Mesothelial cell of epicardium (in vitro differentiated cells): Measurements from ENCODE around the gene CYP2A7. TPM values are rescaled to one million over a fixed set of nuclear protein-coding genes. Genes with fewer than 3 reads are reported as not detected.
"Not testable (repeated sequence)": the region's sequence is repeated elsewhere in the genome, so short reads cannot be mapped to it uniquely, and the experiment has no call there.

Source experiments
- DNase-seq, 2 experiments: peaks; one replicate each; pipeline ENCODE4 v3.0.0; 2021; ENCODE audit warnings: low spot score in 2 of 2; ENCODE audit not compliant: unreplicated experiment in 2 of 2
- H3K27ac Mint-ChIP-seq: 2 replicates; pipeline ENCODE4 v1.8.0; 2021; ENCODE audit warnings: mixed read lengths
- H3K27me3 Mint-ChIP-seq: 2 replicates; pipeline ENCODE4 v1.8.0; 2021; ENCODE audit warnings: low read depth, mixed read lengths
- H3K36me3 Mint-ChIP-seq: 2 replicates; pipeline ENCODE4 v1.8.0; 2021; ENCODE audit warnings: mixed read lengths
- H3K4me1 Mint-ChIP-seq: 2 replicates; pipeline ENCODE4 v1.8.0; 2021; ENCODE audit warnings: mixed read lengths
- H3K4me3 Mint-ChIP-seq: 2 replicates; pipeline ENCODE4 v1.8.0; 2021; ENCODE audit warnings: mild to moderate bottlenecking, moderate library complexity, mixed read lengths
- H3K9me3 Mint-ChIP-seq: 2 replicates; pipeline ENCODE4 v1.8.0; 2021; ENCODE audit warnings: mixed read lengths
- CTCF ChIP-seq: fragments of 200-600 bp; sonication (generic); IDR thresholded peaks from one replicate; pipeline ENCODE4 v1.5.0; 2021; ENCODE audit warnings: antibody characterized with exemption; ENCODE audit not compliant: unreplicated experiment
- total RNA-seq: library from RNA; stranded (reverse); gene quantifications from 3 replicates; pipeline ENCODE4 v1.2.1, GENCODE V29; 2021

The CYP2A7 gene
- total RNA-seq, 1 donor from 2014 or later = not detected

DNA sequence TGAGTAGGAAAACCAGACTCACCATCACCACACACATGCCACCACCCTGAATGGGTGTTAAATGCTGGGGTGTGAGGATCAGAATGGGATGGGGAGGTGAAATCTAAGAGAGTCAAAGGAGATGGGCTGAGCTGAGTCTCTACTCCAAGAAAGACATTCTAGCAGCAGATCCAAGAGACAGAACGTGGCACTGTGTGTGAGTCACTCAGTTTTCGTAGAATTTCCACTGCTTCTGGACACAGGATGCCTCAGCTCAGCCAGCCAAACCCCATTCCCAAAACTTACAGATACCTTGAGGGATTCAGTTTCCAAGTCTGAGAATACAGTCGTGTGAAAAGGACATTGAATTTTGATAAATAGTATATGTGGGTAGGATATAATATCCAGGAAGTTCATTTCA is 7.3 kb upstream of the CYP2A7 start:
- Mint-ChIP-seq H3K4me1 (no peaks in the 10 kb centered on the region), H3K27ac (no peak overlapping the region), H3K4me3 (no peak overlapping the region), H3K27me3 (peaks cover 47% of the 10 kb centered on the region), H3K9me3 (no peaks in the 10 kb centered on the region), H3K36me3 (no peaks in the 10 kb centered on the region)
- TF ChIP-seq CTCF = no peak
- no peak for DNase-seq

DNA sequence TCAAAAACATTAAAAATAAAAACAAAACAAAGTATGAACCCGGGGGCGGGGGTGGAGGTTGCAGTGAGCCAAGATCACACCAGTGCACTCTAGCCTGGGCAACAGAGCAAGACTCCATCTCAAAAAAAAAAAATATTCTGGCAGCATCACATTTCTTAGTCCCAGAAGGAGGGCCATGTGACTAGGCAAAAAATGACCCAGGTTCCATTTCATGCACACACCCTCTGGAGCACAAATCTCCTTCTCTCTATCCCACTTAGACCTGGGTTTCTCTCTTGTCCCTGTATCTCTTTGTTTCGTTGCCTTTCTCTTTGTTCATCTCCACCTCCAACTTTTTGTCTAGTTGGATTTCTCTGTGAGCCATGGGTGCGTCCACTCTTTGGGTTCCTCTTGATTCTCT is 6.2 kb upstream of the CYP2A7 start:
- Mint-ChIP-seq H3K27ac (no peak overlapping the region), H3K4me1 (no peaks in the 10 kb centered on the region)

GRCh38 chr19:40884187-40884931 is 2.3 kb upstream of the CYP2A7 start:
- not testable (repeated sequence) for H3K4me3 Mint-ChIP-seq, H3K36me3 Mint-ChIP-seq, DNase-seq, H3K4me1 Mint-ChIP-seq, H3K9me3 Mint-ChIP-seq, H3K27ac Mint-ChIP-seq
- peaks cover 56% of the 10 kb centered on the region for H3K27me3 Mint-ChIP-seq

More for the DNA sequence above, 6.2 kb upstream of the CYP2A7 start:
- no peak for TF ChIP-seq CTCF
- DNase-seq = no peak
- H3K27me3 Mint-ChIP-seq = peaks cover 46% of the 10 kb centered on the region
- H3K9me3 Mint-ChIP-seq = no peaks in the 10 kb centered on the region
- H3K4me3 Mint-ChIP-seq = no peak overlapping the region
- no peaks in the 10 kb centered on the region for H3K36me3 Mint-ChIP-seq

DNA sequence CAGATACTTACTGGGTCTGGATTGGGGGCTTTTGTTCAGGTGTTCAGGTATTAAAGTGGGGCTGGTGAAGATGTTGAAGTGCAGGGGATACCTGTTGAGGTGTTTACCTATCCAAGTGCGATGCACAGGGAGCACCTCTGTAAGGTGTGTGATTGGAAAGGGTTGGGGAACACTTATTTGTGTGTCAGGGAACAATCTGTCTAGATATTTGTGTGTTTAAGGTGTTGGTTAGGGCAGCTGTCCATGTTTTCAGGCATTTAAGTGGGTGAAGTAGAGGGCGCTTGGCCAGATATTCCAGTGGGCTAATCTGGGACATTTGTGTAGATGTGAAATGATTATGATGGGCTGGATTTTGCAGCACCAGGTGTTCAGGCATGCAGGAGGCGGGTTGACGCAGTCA is 2.7 kb downstream of the CYP2A7 start:
- H3K9me3 Mint-ChIP-seq, H3K4me3 Mint-ChIP-seq, DNase-seq, H3K36me3 Mint-ChIP-seq, H3K4me1 Mint-ChIP-seq, H3K27ac Mint-ChIP-seq: not testable (repeated sequence)
- H3K27me3 Mint-ChIP-seq = peaks cover 85% of the 10 kb centered on the region

GRCh38 chr19:40875526-40875951 is 6.5 kb downstream of the CYP2A7 start:
- H3K9me3 Mint-ChIP-seq, H3K27ac Mint-ChIP-seq, H3K4me3 Mint-ChIP-seq, H3K4me1 Mint-ChIP-seq, DNase-seq, H3K36me3 Mint-ChIP-seq: not testable (repeated sequence)
- H3K27me3 Mint-ChIP-seq = peaks cover 84% of the 10 kb centered on the region

DNA sequence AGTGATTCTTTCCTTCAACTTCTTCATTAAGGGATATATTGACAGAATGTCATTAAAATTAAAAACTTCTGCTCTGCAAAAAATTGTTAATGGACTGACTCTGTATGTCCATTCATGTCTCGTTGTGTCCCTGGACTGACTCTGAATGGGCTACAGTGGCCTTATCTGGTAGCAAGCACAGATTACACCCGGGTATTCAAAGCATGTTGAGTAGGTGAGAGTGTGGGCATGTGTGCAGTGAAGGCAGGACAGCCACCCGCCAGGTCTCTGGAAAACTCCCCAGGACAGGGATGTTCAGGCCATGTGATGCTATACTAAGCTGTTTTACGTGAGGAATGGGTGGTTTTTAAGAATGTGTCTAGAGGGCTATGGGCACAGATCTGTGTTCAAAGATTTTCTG is 7.2 kb downstream of the CYP2A7 start:
- peaks cover 85% of the 10 kb centered on the region for H3K27me3 Mint-ChIP-seq

DNA sequence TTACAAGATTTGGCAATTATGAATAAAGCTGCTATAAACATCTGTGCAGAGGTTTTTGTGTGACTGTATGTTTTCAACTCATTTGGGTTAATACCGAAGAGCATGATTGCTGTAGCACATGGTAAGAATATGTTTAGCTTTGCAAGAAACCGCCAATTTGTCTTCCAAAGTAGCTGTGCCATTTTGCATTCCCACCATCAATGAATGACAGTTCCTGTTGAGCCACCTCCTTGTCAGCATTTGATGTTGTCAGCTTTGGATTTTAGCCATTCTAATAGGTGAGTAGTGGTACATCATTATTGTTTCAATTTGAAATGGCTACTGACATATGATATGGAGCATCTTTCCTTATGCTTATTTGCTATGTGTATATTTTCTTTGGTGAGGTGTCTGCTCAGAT is 8.2 kb downstream of the CYP2A7 start:
- DNase-seq, H3K36me3 Mint-ChIP-seq, H3K4me1 Mint-ChIP-seq, H3K4me3 Mint-ChIP-seq, H3K27ac Mint-ChIP-seq: not testable (repeated sequence)
- Mint-ChIP-seq H3K27me3 (peaks cover 76% of the 10 kb centered on the region), H3K9me3 (peaks cover 11% of the 10 kb centered on the region)

More for the DNA sequence above, 7.2 kb downstream of the CYP2A7 start:
- not testable (repeated sequence) for H3K4me3 Mint-ChIP-seq, H3K4me1 Mint-ChIP-seq, H3K9me3 Mint-ChIP-seq, H3K27ac Mint-ChIP-seq, H3K36me3 Mint-ChIP-seq, DNase-seq

GRCh38 chr19:40872209-40872608 is 9.8 kb downstream of the CYP2A7 start:
- Mint-ChIP-seq H3K27me3 (peaks cover 62% of the 10 kb centered on the region), H3K36me3 (no peaks in the 10 kb centered on the region), H3K4me1 (no peaks in the 10 kb centered on the region), H3K27ac (no peak overlapping the region), H3K9me3 (peaks cover 11% of the 10 kb centered on the region), H3K4me3 (no peak overlapping the region)
- no peak for DNase-seq
- no peak for TF ChIP-seq CTCF
